Endothelial cell of umbilical vein (primary cell): Measurements from ENCODE around the gene TSHZ1.

Experiments
- EZH2 ChIP-seq: IDR thresholded peaks from 2 replicates; pipeline ENCODE4 v1.6.1; 2012; ENCODE audit warnings: borderline replicate concordance, low read depth, mild to moderate bottlenecking, moderate library complexity, low read length, inconsistent platforms; ENCODE audit not compliant: severe bottlenecking
- FOS ChIP-seq: IDR thresholded peaks from 2 replicates; pipeline ENCODE4 v1.6.1; 2011; ENCODE audit warnings: mild to moderate bottlenecking, low read length, moderate library complexity, borderline replicate concordance; ENCODE audit not compliant: insufficient read depth
- POLR2A ChIP-seq: IDR thresholded peaks from 2 replicates; pipeline ENCODE4 v1.6.1; 2012; ENCODE audit warnings: low read depth, mild to moderate bottlenecking, control low read depth, low read length
- POLR2AphosphoS5 ChIP-seq: IDR thresholded peaks from 2 replicates; pipeline ENCODE4 v1.6.1; 2012; ENCODE audit warnings: low read depth, mild to moderate bottlenecking, control low read depth, low read length, moderate library complexity; ENCODE audit not compliant: insufficient read depth
- TF ChIP-seq, protein P1 (sequence below), 2 donors: IDR thresholded peaks; 1 replicate in 1 of 2; 2 replicates in 1 of 2; pipeline ENCODE4 v1.5.1; 2011; ENCODE audit warnings: low read length in 2 of 2, mild to moderate bottlenecking in 2 of 2, moderate library complexity in 2 of 2, control low read depth in 1 of 2, inconsistent platforms in 1 of 2, low read depth in 1 of 2; ENCODE audit not compliant: insufficient read depth in 1 of 2; ENCODE audit errors: extremely low read depth in 1 of 2

DNA sequence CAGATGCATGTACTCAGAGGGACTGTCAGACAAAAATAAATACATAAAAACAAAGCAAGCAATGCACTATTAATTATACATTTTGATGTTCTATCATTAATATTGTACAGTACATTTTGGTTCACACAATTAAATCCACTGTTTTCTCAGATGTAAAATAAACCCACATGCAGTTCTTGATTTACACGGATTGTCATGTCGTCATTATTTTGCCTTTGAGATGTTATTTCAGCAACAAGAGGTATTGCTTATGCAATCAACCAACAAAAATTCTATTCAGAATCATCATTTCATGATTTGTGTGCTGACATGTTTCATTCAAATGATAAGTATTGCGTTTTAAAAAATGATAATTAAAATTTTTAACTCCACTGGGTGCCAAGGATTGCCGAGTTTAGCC is 79.2 kb downstream of the TSHZ1 start:
- TF ChIP-seq POLR2A (no peak), EZH2 (no peak), FOS (no peak), POLR2AphosphoS5 (no peak)
- TF ChIP-seq, protein P1, sequence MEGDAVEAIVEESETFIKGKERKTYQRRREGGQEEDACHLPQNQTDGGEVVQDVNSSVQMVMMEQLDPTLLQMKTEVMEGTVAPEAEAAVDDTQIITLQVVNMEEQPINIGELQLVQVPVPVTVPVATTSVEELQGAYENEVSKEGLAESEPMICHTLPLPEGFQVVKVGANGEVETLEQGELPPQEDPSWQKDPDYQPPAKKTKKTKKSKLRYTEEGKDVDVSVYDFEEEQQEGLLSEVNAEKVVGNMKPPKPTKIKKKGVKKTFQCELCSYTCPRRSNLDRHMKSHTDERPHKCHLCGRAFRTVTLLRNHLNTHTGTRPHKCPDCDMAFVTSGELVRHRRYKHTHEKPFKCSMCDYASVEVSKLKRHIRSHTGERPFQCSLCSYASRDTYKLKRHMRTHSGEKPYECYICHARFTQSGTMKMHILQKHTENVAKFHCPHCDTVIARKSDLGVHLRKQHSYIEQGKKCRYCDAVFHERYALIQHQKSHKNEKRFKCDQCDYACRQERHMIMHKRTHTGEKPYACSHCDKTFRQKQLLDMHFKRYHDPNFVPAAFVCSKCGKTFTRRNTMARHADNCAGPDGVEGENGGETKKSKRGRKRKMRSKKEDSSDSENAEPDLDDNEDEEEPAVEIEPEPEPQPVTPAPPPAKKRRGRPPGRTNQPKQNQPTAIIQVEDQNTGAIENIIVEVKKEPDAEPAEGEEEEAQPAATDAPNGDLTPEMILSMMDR (IDR thresholded peaks at IDR 0.05; ENCODE audit: extremely low read depth in 1 of 2, insufficient read depth in 1 of 2, low read depth in 1 of 2, low read length in 2 of 2) = no peak
